ENCODE data around the gene NFATC1.

DNA sequence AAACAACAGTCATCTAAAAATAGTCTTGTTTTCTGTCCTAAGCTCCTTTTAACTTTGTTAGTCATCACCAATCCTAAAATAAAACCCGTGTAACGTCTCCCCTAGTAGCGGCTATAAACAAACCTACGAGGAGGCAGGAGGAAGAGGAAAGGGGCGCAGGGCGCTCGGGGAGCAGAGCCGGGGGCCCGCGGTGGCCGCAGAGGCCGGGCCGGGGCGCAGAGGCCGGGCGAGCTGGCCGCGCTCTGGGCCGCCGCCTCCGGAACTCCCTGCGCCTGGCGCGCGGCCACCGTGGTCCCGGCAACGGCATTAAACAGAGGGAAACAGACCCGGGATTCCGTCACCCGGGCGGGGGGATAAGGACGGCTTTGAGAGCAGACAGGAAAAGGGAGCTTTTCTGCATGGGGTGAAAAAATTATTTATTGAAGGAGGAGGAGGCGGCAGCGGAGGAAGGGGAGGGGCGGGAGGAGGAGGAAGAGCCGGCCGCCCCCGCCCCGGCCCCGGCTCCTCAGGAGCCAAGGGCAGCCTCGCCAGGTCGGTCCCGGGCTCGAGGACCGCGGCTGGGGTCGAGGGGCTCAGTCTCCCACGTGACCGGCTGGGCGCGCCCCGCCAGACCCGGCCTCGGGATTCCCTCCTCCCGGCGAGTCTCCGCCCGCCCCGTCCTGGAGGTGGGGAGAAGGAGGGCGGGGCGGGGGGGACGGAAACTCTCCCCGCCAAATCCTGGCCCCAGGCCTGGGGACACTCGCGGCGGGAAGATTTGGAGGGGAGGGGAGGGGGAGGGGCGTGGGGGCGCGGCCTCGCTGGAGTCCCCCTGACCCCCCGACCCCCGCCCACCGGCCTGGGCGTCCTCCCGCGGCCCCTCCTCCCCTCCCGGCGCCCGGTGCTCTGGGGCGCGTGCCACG is 1.8 kb upstream of the NFATC1 start:
- TF ChIP-seq, protein P1, sequence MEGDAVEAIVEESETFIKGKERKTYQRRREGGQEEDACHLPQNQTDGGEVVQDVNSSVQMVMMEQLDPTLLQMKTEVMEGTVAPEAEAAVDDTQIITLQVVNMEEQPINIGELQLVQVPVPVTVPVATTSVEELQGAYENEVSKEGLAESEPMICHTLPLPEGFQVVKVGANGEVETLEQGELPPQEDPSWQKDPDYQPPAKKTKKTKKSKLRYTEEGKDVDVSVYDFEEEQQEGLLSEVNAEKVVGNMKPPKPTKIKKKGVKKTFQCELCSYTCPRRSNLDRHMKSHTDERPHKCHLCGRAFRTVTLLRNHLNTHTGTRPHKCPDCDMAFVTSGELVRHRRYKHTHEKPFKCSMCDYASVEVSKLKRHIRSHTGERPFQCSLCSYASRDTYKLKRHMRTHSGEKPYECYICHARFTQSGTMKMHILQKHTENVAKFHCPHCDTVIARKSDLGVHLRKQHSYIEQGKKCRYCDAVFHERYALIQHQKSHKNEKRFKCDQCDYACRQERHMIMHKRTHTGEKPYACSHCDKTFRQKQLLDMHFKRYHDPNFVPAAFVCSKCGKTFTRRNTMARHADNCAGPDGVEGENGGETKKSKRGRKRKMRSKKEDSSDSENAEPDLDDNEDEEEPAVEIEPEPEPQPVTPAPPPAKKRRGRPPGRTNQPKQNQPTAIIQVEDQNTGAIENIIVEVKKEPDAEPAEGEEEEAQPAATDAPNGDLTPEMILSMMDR (IDR thresholded peaks at IDR 0.05), result no peak
- TF ChIP-seq POLR2A (IDR thresholded peaks at IDR 0.05), result no peak
